ENCODE measurements around the gene PFKL.

PFKL gene

DNA sequence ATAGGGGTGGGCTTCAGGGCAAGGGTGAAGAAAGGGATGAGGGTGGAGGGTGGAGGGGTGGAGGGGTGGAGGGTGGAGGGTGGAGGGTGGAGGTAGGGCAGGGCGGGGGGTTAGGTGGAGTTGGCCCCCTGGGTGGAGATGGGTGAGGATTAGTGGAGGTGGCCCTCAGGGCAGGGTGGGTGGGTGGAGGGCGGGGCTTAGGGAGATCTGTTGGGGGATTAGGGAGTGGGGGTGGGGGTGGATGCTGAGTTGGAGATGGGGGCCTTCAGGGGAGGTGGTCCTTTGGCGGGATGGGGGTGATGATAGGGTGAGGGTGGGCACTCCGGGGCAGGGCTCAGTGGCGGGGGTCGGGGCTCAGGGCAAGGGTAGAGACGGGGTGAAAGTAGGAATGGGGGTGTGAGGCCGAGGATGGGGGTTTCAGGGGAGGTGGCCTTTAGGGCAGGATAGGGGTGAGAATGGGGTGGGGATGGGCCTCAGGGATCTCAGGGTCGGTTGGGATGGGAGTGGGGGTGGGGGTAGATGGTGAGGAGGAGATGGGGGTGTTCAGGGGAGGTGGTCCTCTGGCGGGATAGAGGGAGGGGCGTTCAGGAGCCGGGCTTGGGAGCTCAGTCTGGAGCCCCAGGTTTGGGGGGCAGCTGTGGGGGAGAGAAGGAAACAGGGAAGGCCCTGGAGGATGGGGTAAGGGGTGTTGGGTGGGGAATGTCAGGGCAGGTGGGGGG lies 37.4 kb upstream of the PFKL start:
- no peak for TF ChIP-seq EGR1 (IDR thresholded peaks at IDR 0.05)

DNA sequence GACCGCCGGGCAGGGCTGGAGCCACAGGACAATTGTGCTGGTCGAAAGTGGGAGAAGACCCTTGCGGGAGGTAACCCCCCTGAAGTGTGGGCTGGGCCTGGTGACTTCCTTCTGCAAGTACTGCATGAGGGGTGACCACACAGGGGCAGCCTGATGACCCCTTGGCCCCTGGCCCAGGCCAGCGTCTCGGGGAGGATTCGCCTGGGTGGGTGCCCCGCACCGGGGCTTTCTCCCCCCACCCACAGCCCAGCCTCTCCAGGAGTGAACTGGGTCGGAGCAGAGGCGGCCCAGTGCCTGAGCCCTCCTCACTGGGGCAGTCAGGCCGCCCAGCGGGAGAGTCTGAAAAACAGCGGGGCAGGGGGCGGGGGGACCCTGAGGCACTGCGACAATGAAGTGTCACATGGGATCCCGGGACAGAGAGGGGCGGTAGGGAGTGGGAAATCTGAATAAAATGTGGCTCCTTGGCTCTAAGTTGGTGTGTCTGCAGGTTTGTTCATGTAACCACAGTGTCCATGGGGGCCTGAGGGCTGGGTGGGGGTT lies 36.6 kb upstream of the PFKL start:
- peak; percentile 67 for TF ChIP-seq ZBTB7A (IDR thresholded peaks at IDR 0.05; ENCODE audit: low read depth)
- TF ChIP-seq, protein P1, sequence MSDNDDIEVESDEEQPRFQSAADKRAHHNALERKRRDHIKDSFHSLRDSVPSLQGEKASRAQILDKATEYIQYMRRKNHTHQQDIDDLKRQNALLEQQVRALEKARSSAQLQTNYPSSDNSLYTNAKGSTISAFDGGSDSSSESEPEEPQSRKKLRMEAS (IDR thresholded peaks at IDR 0.05), result no peak

DNA sequence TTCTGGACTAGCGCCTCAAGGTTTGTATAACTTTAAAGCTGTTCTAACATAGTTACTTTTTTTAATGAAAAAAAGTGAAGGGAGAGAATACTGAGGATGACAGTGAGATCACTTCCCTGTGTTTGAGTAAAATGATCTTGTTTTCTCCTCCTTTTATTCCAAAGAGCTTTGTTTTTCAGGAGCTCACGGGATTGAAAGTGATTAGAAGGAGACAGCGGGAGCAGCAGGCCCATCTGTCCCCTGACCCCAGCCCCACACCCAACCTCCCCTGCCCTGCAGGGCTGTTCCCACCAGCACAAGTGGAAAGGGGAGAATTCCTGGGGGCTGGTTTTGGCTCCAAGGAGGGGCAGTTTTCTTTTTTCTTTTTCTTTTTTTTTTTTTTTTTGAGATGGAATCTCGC lies 36.1 kb upstream of the PFKL start:
- TF ChIP-seq TCF12 (IDR thresholded peaks at IDR 0.05; ENCODE audit: low read depth) (no peak), EP300 (IDR thresholded peaks at IDR 0.05; ENCODE audit: borderline replicate concordance) (no peak), TEAD4 (IDR thresholded peaks at IDR 0.05) (no peak), RAD21 (IDR thresholded peaks at IDR 0.05; ENCODE audit: low read depth) (no peak), CEBPB (IDR thresholded peaks at IDR 0.05) (no peak), YY1 (IDR thresholded peaks at IDR 0.05; ENCODE audit: low read depth) (no peak), EGR1 (IDR thresholded peaks at IDR 0.05) (no peak), ZBTB7A (IDR thresholded peaks at IDR 0.05; ENCODE audit: low read depth) (no peak), CREB1 (IDR thresholded peaks at IDR 0.05; ENCODE audit: low read depth) (no peak), NFIC (IDR thresholded peaks at IDR 0.05) (no peak)
- TF ChIP-seq, protein P2, sequence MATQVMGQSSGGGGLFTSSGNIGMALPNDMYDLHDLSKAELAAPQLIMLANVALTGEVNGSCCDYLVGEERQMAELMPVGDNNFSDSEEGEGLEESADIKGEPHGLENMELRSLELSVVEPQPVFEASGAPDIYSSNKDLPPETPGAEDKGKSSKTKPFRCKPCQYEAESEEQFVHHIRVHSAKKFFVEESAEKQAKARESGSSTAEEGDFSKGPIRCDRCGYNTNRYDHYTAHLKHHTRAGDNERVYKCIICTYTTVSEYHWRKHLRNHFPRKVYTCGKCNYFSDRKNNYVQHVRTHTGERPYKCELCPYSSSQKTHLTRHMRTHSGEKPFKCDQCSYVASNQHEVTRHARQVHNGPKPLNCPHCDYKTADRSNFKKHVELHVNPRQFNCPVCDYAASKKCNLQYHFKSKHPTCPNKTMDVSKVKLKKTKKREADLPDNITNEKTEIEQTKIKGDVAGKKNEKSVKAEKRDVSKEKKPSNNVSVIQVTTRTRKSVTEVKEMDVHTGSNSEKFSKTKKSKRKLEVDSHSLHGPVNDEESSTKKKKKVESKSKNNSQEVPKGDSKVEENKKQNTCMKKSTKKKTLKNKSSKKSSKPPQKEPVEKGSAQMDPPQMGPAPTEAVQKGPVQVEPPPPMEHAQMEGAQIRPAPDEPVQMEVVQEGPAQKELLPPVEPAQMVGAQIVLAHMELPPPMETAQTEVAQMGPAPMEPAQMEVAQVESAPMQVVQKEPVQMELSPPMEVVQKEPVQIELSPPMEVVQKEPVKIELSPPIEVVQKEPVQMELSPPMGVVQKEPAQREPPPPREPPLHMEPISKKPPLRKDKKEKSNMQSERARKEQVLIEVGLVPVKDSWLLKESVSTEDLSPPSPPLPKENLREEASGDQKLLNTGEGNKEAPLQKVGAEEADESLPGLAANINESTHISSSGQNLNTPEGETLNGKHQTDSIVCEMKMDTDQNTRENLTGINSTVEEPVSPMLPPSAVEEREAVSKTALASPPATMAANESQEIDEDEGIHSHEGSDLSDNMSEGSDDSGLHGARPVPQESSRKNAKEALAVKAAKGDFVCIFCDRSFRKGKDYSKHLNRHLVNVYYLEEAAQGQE (IDR thresholded peaks at IDR 0.05; ENCODE audit: low read depth), result no peak
- TF ChIP-seq, protein P3, sequence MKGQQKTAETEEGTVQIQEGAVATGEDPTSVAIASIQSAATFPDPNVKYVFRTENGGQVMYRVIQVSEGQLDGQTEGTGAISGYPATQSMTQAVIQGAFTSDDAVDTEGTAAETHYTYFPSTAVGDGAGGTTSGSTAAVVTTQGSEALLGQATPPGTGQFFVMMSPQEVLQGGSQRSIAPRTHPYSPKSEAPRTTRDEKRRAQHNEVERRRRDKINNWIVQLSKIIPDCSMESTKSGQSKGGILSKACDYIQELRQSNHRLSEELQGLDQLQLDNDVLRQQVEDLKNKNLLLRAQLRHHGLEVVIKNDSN (IDR thresholded peaks at IDR 0.05), result no peak

DNA sequence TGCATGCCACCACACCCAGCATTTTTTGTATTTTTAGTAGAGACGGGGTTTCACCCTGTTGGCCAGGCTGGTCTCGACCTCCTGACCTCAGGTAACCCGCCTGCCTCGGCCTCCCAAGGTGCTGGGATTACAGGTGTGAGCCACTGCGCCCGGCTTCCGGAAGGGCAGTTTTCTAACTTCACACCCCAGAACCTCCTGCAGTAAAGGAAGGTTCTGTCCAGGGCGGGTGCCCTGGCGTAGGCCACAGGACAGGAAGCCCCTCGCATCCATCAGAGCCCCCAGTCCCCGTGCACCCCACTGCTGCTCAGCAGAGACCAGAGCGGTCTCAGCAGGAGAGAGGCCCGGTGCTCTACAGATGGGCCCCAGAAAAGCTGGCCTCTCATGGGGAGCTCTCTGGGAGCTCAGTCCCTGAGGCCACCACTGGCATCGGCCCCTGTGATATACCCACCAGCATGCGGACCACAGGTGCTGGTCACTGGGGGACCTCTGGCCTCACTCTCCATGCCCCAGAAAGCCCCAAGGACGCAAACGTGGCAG lies 34.1 kb upstream of the PFKL start:
- TF ChIP-seq CEBPB (IDR thresholded peaks at IDR 0.05) (no peak), TEAD4 (IDR thresholded peaks at IDR 0.05) (no peak), FOXM1 (IDR thresholded peaks at IDR 0.05; ENCODE audit: borderline replicate concordance, low read depth) (no peak), CREB1 (IDR thresholded peaks at IDR 0.05; ENCODE audit: low read depth) (no peak), RAD21 (IDR thresholded peaks at IDR 0.05; ENCODE audit: low read depth) (no peak), NFIC (IDR thresholded peaks at IDR 0.05) (no peak), YY1 (IDR thresholded peaks at IDR 0.05; ENCODE audit: low read depth) (no peak), TCF12 (IDR thresholded peaks at IDR 0.05; ENCODE audit: low read depth) (no peak), ZBTB7A (IDR thresholded peaks at IDR 0.05; ENCODE audit: low read depth) (no peak), EGR1 (IDR thresholded peaks at IDR 0.05) (no peak), EP300 (IDR thresholded peaks at IDR 0.05; ENCODE audit: borderline replicate concordance) (no peak), TAF1 (IDR thresholded peaks at IDR 0.05; ENCODE audit: low read depth) (no peak)
- TF ChIP-seq, protein P3 (IDR thresholded peaks at IDR 0.05), result no peak
- TF ChIP-seq, protein P1 (IDR thresholded peaks at IDR 0.05), result no peak
- TF ChIP-seq, protein P2 (IDR thresholded peaks at IDR 0.05; ENCODE audit: low read depth), result no peak

DNA sequence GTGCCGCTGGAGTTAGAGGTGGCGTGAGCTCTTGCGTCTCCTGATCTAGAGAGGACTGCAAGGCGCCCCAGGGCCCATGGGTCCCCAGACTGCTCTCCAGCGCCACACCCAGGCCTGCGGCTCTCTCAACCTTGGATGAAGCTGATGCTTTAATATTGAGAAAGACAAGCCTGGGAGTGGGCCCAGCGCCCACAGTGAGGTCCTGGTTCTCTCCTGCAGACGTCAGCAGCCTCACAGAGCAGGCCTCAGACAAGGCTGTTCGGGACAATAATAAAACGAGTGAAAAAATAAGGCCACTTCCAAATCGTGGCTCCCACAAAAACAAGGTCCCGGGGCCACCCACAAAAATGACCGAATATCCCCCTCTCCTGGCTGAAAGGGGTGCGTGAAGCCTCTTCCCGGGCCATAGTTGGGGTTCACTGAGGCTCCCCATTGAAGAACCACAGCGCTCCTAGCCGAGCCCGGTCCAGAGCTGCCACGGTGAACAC lies 32.2 kb upstream of the PFKL start:
- peak; percentile 25; the same call in 1 of the 2 replicates for TF ChIP-seq RAD21 (IDR thresholded peaks at IDR 0.05; ENCODE audit: low read depth)
- TF ChIP-seq YY1 (IDR thresholded peaks at IDR 0.05; ENCODE audit: low read depth), result no peak

DNA sequence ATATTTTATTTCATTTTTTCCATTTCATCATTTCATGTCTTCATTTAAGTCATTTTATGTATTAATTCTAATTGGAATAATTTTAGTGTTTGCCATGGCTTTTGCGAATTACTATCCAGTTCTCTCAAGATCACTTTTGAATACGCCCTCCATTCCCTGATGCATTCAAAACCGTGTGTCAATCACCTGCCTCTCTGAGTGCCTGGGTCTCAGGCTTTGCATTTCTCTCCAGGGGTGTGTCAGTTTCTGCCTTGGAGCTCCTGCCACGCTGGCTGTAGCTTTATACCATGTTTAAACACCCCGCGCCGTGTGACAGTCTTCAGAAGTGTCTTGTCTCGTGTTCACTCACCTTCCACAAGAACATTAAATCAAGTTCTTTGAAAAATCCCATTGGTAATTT lies 30.8 kb upstream of the PFKL start:
- TF ChIP-seq ZBTB7A (IDR thresholded peaks at IDR 0.05; ENCODE audit: low read depth), result no peak
- TF ChIP-seq EP300 (IDR thresholded peaks at IDR 0.05; ENCODE audit: borderline replicate concordance), result no peak
- TF ChIP-seq TAF1 (IDR thresholded peaks at IDR 0.05; ENCODE audit: low read depth), result no peak
- no peak for TF ChIP-seq NFIC (IDR thresholded peaks at IDR 0.05)
- TF ChIP-seq TEAD4 (IDR thresholded peaks at IDR 0.05), result no peak
- TF ChIP-seq, protein P2 (IDR thresholded peaks at IDR 0.05; ENCODE audit: low read depth), result no peak
- no peak for TF ChIP-seq TCF12 (IDR thresholded peaks at IDR 0.05; ENCODE audit: low read depth)
- TF ChIP-seq CEBPB (IDR thresholded peaks at IDR 0.05), result no peak
- TF ChIP-seq CREB1 (IDR thresholded peaks at IDR 0.05; ENCODE audit: low read depth), result no peak
- TF ChIP-seq RAD21 (IDR thresholded peaks at IDR 0.05; ENCODE audit: low read depth), result no peak
- no peak for TF ChIP-seq EGR1 (IDR thresholded peaks at IDR 0.05)
- no peak for TF ChIP-seq YY1 (IDR thresholded peaks at IDR 0.05; ENCODE audit: low read depth)
- no peak for TF ChIP-seq FOXM1 (IDR thresholded peaks at IDR 0.05; ENCODE audit: borderline replicate concordance, low read depth)
- TF ChIP-seq, protein P3 (IDR thresholded peaks at IDR 0.05), result no peak
- TF ChIP-seq, protein P1 (IDR thresholded peaks at IDR 0.05), result no peak
